HG03442 (cell line): ENCODE results near the gene GJC3.
"Not testable (repeated sequence)": the region's sequence is repeated elsewhere in the genome, so short reads cannot be mapped to it uniquely, and the experiment has no call there.

Experiments
- ATAC-seq: cut with Tn5 transposase; IDR thresholded peaks from one replicate; pipeline ENCODE4 v1.9.1; 2021; ENCODE audit warnings: mild to moderate bottlenecking, moderate library complexity; ENCODE audit not compliant: unreplicated experiment

Gene GJC3

DNA sequence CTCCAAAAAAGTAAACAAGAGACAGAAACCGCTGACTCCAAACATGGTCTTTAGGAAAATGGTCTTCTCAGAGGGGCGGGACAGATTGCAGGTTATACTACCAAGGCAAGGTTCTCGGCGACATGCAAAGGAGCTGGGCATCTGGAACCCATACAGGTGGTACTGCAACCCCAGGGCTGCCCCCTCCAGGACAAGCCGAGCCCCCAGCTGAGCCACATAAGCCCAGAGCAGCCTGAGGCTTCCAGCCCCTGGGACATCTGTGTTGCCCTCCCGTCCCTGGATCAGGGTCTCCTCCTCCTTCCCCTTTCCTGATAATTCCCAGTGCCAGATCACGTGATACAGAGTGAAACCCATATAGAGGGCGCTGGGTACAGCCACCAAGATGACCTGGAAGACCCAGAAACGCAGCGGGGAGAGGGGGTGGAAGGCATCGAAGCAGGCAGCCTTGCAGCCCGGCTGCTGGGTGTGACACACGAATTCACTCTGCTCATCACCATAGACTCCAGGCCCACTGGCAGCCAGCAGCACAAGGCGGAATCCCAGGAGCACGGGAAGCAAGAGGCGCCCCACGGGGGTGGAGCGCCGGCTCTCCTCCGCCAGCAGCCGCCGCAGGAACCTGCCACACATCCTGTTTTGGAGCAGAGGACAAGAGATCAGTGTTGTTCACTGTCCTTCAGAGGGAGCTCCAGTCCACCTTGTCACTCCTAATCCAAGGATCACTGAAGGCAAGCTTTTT is at the start of gene GJC3:
Gene GJC3 (minus strand): TSS at position 627 of the 736 bp plus-strand sequence. CDS start 0 bp downstream, at position 627.
- ATAC-seq: no peak

DNA sequence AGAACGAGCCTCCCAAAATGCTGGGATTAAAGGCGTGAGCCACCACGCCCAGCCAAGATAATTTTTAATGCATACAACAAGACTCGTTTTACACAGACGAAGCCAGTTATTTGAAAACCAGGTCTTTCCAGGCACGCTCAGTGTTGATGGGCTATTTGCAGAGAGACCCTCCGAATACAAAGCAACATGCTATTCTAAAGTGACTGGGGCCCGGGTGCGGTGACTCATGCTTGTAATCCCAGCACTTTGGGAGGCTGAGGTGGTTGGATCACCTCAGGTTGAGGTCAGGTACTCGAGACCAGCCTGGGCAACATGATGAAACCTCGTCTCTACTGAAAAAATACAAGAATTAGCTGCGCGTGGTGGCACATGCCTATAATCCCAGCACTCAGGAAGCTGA is 47.2 kb upstream of the GJC3 start:
- ATAC-seq: no peak

DNA sequence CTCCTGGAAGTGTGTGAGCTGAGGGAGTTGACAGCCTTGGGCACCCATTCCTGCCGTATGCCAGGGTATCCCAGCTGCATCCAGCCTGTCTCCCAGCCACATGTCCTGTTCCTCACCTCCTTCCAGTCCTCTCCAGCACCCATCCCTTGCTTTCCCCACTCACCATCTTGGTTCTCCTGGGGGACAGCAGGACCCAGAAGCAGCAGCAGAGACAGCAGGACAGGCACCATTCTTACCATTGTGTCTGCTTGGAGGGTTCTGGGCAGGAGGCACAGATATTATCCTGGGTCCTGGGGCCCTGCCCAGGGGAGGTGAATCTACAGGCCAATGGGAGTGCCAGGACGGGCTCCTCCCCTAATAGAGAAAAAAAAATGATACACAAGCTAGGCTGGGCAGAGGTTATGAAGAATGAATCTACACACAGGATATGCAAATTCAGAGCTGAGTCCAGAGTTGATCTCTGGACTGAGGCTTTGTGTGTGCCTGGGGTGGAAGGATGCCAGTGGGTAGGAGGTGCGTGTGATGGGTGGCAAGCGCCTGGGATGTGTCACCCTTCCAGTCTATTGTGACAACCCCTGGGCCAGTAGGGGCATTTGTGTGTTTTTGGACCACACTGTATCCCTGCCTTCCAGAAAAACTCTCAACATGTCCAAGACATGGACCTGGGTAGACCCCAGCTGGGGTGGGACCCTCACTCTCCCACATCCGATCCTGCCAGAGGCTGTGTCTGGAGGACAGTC is 46.5 kb upstream of the GJC3 start, which contains the start of gene AZGP1:
Gene AZGP1 (minus strand): TSS at position 250 of the 740 bp plus-strand sequence. CDS start 11 bp downstream, at position 239.
- no peak for ATAC-seq

DNA sequence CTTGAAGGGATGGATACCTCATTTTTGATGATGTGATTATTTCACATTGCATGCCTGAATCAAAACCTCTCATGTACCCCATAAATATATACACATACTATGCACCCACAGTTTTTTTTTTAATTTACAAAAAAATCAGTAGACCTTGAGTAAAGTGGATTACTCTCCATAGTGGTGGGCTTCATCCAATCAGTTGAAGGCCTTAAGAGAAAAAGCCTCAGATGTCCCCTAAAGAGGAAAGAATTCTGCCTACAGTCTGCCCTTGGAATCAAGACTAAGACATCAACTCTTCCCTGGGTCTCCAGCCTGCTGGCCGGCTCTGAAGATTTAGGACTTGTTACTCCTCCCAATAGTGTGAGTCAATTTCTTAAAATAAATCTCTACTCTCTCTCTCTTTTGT is 45.3 kb upstream of the GJC3 start:
- no peak for ATAC-seq

- ATAC-seq: not testable (repeated sequence)
Observed at GRCh38 chr7:99973817-99974216, 44.4 kb upstream of the GJC3 start.

- ATAC-seq: no peak
Observed at GRCh38 chr7:99971242-99971641, 41.8 kb upstream of the GJC3 start.

GRCh38 chr7:99969813-99970212 is 40.4 kb upstream of the GJC3 start:
- ATAC-seq: not testable (repeated sequence)

GRCh38 chr7:99969298-99969697 is 39.9 kb upstream of the GJC3 start:
- ATAC-seq: no peak

DNA sequence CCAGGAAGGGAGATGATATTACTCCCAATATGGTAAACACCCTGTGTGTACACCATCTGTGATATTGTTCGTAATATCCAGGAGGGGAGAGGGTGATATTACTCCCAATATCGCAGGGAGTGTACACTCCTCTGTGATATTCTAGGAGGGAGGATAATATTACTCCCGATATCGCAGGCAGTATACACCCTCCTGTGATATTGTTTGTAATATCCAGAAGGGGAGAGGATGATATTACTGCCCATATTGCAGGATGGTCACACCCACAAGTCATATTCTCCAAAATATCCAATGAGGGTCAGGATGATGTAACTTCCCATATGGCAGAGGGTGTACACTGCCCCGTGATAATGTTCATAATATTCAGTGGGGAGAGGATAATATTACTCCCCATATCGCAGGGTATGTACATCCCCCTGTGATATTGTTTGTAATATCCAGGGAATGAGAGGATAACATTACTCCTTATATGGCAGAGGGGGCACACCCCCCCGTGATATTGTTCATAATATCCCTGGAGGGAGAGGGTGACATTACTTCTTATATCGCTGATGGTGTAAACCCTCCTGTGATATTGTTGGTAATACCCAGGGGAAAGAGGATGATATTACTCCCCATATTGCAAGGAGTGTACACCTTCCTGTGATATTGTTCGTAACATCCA is 29.3 kb upstream of the GJC3 start:
- ATAC-seq: no peak

- ATAC-seq: no peak
Observed at GRCh38 chr7:99955247-99955646, 25.8 kb upstream of the GJC3 start.

DNA sequence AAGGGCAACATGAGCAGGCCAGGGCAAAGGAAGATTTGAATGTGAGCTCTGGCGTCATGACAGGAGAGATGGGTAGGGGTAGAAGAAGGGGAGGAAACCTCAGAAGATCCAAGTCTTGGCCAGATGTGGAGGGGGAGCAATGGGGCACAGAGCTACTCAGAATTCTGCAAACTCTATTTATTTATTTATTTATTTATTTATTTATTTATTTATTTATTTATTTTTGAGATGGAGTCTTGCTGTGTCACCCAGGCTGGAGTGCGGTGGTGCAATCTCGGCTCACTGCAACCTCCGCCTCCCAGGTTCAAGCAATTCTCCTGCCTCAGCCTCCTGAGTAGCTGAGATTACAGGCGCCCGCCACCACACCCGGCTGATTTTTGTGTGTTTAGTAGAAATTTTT is 25.2 kb upstream of the GJC3 start:
- not testable (repeated sequence) for ATAC-seq

DNA sequence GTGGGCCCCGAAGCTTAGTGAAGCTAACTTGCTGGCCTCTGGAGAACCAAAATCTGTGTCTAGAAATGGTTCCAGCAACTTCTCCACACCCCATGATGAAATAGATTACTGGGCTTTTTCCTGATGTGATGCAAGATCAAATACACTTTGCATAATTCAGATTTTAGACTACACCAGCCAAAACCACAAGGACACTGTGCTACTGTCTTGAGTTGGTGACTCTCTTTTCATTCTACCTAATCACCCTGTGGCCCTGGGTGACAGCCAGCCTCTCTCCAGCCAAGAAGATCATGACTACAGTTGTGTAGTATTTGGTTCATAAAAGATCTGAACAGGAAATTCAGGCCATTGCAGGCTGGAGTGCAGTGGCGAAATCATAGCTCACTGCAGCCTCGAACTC is 24.2 kb upstream of the GJC3 start:
- no peak for ATAC-seq

GRCh38 chr7:99952649-99953048 is 23.2 kb upstream of the GJC3 start:
- not testable (repeated sequence) for ATAC-seq

GRCh38 chr7:99950819-99951218 is 21.4 kb upstream of the GJC3 start:
- not testable (repeated sequence) for ATAC-seq

DNA sequence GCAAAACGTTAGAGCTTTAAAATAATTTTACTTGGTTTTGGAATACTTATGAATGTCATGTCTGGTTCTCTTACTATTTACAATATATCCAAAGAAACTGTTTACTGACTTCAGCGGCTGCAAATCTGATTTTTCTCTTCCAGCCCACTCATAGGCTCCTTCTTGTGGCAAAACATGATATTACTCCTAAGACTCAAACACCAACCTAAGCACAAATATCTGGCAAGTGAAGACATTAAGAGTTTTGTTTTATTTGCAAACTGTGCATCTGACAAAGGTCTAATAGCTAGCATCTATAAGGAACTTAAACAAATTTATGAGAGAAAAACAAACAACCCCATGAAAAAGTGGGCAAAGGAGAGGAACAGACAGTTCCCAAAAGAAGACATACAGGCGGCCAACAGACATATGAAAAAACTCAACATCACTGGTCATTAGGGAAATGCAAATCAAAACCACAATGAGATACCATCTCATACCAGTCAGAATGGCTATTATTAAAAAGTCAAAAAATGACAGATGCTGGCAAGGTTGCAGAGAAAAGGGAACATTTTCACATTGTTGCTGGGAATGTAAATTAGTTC is 20.3 kb upstream of the GJC3 start:
- no peak for ATAC-seq

GRCh38 chr7:99947608-99948007 is 18.2 kb upstream of the GJC3 start:
- ATAC-seq: no peak

GRCh38 chr7:99944497-99945070 is 15.2 kb upstream of the GJC3 start:
- no peak for ATAC-seq

DNA sequence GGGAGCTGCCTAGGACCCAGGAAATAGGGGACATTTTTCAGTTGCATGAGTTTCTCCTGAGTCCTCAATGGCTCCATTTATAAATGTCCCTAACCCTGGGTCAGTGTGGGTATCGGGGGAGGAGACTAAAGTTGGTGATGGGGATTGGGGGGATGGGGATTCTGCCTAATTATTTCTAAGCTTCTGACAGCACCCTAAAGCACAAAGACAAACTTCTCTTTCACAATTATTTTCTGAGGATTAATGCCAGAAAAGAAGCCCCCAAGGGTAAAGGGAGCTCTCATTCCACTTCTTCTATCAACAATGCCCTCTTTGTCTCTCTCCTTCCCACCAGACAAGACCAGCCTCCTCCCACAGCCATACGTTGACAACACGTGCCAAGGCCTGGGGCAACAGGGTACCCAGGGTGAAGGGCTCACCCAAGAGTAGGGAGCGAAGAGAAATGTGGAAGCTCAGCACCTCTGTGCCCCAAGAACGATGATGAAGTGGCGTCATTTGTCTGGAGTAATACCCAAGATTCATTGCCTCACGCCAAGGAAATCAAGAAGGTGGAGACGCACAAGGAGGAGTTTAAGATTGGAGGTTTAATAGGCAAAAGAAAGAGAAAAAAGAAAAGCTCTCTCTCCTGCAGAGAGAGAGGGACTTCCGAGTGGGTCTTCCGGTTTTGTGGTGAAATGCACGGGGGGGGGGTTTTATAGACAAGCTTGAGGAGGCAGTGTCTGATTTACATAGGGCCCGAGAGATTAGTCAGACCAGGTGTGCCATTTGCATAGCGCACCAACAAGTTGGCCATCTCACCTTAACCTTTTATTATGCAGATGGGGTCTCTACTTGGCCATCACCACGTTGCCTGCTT is 14.4 kb upstream of the GJC3 start:
- ATAC-seq: no peak

GRCh38 chr7:99938296-99938695 is 8.9 kb upstream of the GJC3 start:
- no peak for ATAC-seq

GRCh38 chr7:99935009-99935408 is 5.6 kb upstream of the GJC3 start:
- ATAC-seq: not testable (repeated sequence)
